ENCODE measurements around the gene KCNT1.

KCNT1 gene

GRCh38 chr9:135724186-135724787, 22.3 kb downstream of the KCNT1 start:
- DNase-seq (ENCODE audit: low read depth in 3 of 3, low spot score in 1 of 3), result no peak

DNA sequence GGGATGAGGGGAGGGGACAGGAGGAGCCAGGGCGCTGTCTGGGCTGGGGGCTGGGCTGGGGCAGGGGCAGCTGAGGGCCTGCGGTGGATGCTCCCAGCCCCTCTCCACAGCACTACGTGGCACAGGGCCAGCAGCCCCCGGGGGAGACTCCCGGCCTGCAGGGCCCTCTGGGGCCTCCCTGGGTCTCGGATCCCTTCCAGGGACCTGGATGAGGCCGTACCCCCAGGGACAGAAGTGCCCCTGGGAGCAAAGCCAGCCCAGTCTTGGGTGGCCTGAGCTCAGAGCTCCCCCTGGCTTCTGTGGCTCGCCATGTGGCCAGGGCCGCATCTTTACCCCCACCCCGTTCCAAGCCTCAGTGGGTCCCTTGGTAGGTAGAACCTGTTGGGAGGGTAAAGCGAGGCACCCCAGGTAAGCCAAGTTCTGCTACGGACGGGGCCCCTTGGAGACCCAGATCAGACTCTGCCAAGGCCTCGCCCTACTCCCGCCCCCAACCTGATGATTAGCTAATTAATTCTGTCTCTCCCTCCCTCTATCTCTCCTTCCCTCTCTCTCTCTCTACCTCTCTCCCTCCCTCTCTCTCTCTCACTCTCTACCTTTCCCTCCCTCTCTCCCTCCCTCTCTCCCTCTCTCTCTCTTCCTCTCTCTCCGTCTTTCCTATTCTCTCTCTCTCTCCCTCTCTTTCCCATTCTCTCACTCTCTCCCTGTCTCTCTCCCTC, 24.3 kb downstream of the KCNT1 start:
- DNase-seq (ENCODE audit: low read depth in 3 of 3, low spot score in 1 of 3), result no peak

GRCh38 chr9:135727257-135727875, 25.4 kb downstream of the KCNT1 start:
- no peak for DNase-seq (ENCODE audit: low read depth in 3 of 3, low spot score in 1 of 3)

- no peak for DNase-seq (ENCODE audit: low read depth in 3 of 3, low spot score in 1 of 3)
Observed at GRCh38 chr9:135728436-135729110, 26.6 kb downstream of the KCNT1 start.

DNA sequence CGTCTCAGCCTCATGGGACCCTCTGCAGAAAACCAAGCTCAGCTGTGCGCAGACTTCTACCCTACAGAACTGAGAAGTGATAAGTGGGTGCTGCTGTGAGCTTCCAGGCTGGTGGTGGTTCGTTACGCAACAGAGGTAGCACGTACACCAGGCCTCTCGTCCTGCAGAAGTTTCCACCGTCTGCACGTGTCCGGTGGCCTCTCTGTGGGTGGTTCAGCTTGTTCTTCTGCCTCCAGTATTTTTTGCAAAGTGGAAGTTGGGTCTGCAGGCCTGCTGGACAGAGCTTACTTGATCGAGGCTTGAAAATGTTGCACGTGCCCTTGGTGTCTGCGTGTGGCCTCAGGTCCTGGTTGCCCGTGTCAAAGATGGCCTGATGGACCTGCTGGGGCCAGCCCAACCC, 27.5 kb downstream of the KCNT1 start:
- DNase-seq (ENCODE audit: low read depth in 3 of 3, low spot score in 1 of 3), result no peak

DNA sequence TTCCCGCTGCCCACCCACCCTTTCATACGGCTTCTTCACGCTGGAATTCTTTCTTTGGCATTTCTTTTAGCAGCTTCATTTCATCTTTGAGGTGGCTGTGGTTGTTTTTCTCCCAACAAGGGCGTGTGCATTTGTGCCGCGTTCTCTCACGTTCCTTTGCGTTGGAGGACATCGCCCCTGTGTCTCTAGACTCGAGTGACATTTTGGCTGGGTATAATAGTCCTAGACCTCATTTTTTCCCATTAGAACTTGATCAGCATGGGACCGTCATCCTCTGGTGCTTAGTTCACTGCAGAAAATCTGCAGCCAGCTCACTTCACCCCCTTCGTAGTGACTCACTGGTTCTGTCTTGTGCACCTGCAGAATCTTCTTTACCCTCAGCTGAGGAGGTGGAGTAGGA, 29.5 kb downstream of the KCNT1 start:
- DNase-seq (ENCODE audit: low read depth in 3 of 3, low spot score in 1 of 3), result no peak

GRCh38 chr9:135732569-135733257, 30.7 kb downstream of the KCNT1 start:
- no peak for DNase-seq (ENCODE audit: low read depth in 3 of 3, low spot score in 1 of 3)

DNA sequence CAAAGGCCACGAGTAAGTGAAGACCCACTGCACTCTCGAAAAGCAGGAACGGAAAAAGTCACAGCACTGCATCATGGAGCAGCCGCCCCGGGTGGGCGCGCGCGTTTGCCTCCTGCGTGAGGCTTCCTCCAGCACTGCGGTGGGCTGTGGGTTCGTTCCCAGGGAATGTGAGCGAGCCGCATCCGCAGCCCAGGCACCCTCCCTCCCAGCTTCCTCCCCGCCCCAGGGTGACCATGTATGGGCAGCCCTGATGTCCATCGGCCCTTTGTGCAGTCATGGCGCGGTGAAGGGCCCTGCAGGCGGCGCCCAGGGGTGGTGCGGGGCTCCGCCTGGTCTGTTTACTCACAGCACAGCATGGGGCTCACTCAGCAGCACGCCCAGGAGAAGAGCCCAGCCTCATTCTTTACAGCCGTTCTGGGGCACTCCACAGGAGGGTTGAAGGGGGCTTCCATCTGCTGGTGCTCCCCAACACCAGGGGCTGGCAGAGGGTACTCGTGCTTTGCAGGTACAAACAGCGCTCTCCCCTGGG, 32.7 kb downstream of the KCNT1 start:
- no peak for DNase-seq (ENCODE audit: low read depth in 3 of 3, low spot score in 1 of 3)

DNA sequence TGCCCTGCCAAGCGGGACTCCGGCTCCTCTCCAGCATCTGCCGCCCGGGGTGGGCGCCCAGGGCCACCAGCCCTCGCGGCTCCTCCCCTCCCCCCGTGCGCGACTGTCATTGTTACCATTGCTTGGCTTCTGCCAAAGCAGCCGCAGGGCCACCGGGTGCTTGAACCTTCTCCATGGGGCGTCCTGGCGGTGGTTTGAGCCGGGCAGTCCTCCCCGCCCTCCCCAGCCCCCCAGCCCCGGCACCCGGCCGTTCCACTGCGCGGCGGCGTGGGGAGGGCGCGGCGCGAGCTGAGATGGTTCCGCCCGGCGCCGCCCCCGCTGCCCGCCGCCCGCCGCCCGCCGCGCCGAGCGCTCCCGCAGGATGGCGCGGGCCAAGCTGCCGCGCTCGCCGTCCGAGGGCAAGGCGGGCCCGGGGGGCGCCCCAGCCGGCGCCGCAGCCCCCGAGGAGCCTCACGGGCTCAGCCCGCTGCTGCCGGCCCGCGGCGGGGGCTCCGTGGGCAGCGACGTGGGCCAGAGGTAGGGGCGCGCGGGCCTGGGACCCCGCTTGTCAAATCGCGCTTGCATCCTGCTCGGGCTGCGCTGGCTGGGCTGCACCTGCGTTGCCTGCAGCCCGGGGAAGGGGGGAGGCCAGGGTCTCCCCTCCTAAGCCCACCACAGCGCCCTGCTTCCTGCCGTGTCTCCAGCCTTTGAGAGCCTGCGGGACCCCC, 34.4 kb downstream of the KCNT1 start:
- DNase-seq (ENCODE audit: low read depth in 3 of 3, low spot score in 1 of 3), result no peak

GRCh38 chr9:135736979-135737839, 35.2 kb downstream of the KCNT1 start:
- DNase-seq (ENCODE audit: low read depth in 3 of 3, low spot score in 1 of 3), result no peak

- no peak for DNase-seq (ENCODE audit: low read depth in 3 of 3, low spot score in 1 of 3)
Observed at GRCh38 chr9:135737840-135738521, 36.0 kb downstream of the KCNT1 start.

DNA sequence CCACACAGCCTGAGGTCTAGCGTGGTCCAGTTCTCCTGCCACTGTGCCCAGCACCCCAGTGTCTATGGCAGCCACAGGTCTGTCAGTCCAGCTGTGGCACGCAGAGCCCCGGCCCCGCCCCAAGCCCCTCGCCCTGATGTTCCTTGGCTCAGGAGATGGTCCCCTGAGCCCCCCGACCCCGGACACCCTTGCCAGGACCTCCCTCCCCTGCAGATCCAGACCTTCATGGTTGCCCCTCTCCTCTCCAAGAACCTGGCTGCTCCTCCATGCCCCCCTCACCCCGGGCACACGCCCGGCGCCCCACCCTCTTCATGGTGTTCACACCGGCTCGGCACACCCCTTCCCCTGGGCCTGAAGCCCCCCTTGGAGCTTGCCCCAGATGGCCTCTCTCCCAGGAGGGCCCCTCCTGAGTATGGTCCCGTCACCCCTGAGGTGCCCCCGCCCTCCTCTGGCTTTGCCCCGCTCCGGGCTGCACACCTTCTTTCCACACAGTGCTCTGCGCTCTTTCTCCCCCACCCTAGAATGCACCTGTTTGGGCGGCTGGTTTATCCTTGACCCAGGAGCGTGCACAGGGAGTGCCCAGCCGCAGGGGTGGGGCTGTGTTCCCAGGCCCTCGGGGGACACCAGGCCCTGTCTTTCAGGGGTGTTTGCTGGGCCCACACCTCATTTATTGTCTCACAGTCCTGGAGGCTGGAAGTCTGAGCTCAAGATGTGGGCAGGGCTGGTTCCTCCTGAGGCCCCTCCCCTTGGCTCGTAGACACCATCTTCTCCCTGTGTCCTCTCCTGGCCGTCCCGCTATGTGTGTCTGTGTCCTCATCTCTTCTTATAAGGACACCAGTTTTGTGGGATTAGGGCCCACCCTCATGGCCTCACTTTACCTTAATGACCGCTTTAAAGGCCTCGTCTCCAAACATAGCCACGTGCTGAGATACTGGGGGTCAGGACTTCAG, 37.6 kb downstream of the KCNT1 start:
- DNase-seq (ENCODE audit: low read depth in 3 of 3, low spot score in 1 of 3), result no peak

- DNase-seq (ENCODE audit: low read depth in 3 of 3, low spot score in 1 of 3), result no peak
Observed at GRCh38 chr9:135741276-135742219, 39.6 kb downstream of the KCNT1 start.

DNA sequence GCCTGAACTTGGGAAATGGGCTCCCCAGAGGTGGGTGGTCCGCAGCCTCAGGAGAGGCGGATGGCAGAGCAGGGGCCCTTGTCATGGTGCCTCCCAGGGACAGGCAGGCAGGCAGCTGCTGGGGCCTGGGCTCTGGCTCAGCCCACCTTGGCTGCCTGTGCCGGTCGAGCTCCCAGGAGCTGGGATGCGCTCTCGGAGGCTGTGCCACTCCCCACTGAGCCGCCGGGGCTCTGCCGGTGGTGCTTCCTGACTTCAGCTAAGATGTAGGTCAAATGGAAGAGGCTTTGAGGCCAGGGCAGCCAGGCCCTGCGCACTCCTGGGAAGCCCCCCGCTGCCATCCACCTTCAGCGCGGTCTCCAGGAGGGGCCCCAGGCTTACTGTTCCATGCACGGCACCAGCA, 41.0 kb downstream of the KCNT1 start:
- no peak for DNase-seq (ENCODE audit: low read depth in 3 of 3, low spot score in 1 of 3)

GRCh38 chr9:135743546-135744332, 41.8 kb downstream of the KCNT1 start:
- no peak for DNase-seq (ENCODE audit: low read depth in 3 of 3, low spot score in 1 of 3)

All from stimulated activated CD4-positive, alpha-beta T cell treated with anti-CD3 and anti-CD28 coated beads, TNF-alpha, amount 100 ng/mL, for 1 hour (primary cell).